HepG2 (cell line): ENCODE measurements around the gene ATP2B3. TPM values are rescaled to one million over a fixed set of nuclear protein-coding genes. Genes with fewer than 3 reads are reported as not detected.

Experiments
- ATRX ChIP-seq: sonication (generic); formaldehyde crosslinking; IDR thresholded peaks from 2 replicates; pipeline ENCODE4 v1.4.0; 2020; ENCODE audit warnings: missing genetic modification reagents, borderline replicate concordance
- EEA1 ChIP-seq: sonication (generic); formaldehyde crosslinking; IDR thresholded peaks from 2 replicates; pipeline ENCODE4 v1.5.1; 2020; ENCODE audit warnings: mild to moderate bottlenecking, missing genetic modification reagents, borderline replicate concordance
- HCFC1 ChIP-seq: fragments of 150-350 bp; IDR thresholded peaks from 2 replicates; pipeline ENCODE4 v1.6.1; 2014; ENCODE audit warnings: low read depth, low read length
- HMG20A ChIP-seq: IDR thresholded peaks from 2 replicates; pipeline ENCODE4 v1.6.1; 2016; ENCODE audit warnings: borderline replicate concordance
- HNF4G ChIP-seq, 2 experiments: sonication (generic) in 1 of 2; formaldehyde crosslinking in 1 of 2; IDR thresholded peaks; 2 replicates each; pipeline versions ENCODE4 v1.4.0 to v1.6.1; 2011 to 2020; ENCODE audit warnings: borderline replicate concordance in 2 of 2, low read depth in 2 of 2, mild to moderate bottlenecking in 2 of 2, low read length in 1 of 2, missing genetic modification reagents in 1 of 2, moderate library complexity in 1 of 2
- KDM3A ChIP-seq: IDR thresholded peaks from 2 replicates; pipeline ENCODE4 v1.6.1; 2018; ENCODE audit warnings: low read depth, missing compliant biosample characterization
- KLF6 ChIP-seq: IDR thresholded peaks from 2 replicates; pipeline ENCODE4 v1.8.0; 2016; ENCODE audit warnings: missing biosample characterization, missing genetic modification reagents
- PCBP2 ChIP-seq: fragments of 200-400 bp; formaldehyde crosslinking; optimal IDR thresholded peaks from 2 replicates; pipeline ENCODE3; 2018; ENCODE audit warnings: low read length, low read depth; ENCODE audit not compliant: poor library complexity, severe bottlenecking
- RBM39 ChIP-seq: fragments of 200-400 bp; formaldehyde crosslinking; IDR thresholded peaks from one replicate; pipeline ENCODE4 v1.6.1; 2018; ENCODE audit warnings: antibody characterized with exemption, mild to moderate bottlenecking, low read depth, low read length; ENCODE audit not compliant: poor library complexity, severe bottlenecking
- SMYD3 ChIP-seq: sonication (generic); formaldehyde crosslinking; IDR thresholded peaks from 2 replicates; pipeline ENCODE4 v1.8.1; 2023; ENCODE audit warnings: mild to moderate bottlenecking, missing genetic modification reagents
- TARDBP ChIP-seq: sonication (generic); formaldehyde crosslinking; IDR thresholded peaks from 2 replicates; pipeline ENCODE4 v1.8.0; 2022; ENCODE audit warnings: mild to moderate bottlenecking, missing genetic modification reagents
- TBX2 ChIP-seq: sonication (generic); formaldehyde crosslinking; IDR thresholded peaks from 2 replicates; pipeline ENCODE4 v1.5.0; 2020; ENCODE audit warnings: missing genetic modification reagents, mild to moderate bottlenecking, borderline replicate concordance
- ZBTB26 ChIP-seq: IDR thresholded peaks from 2 replicates; pipeline ENCODE4 v1.6.1; 2016; ENCODE audit warnings: missing compliant biosample characterization, missing genetic modification reagents, borderline replicate concordance
- ZNF275 ChIP-seq: sonication (generic); formaldehyde crosslinking; IDR thresholded peaks from 2 replicates; pipeline ENCODE4 v1.8.0; 2022; ENCODE audit warnings: missing genetic modification reagents, mild to moderate bottlenecking, inconsistent platforms, borderline replicate concordance
- ZNF34 ChIP-seq: sonication (generic); formaldehyde crosslinking; IDR thresholded peaks from 2 replicates; pipeline ENCODE4 v1.4.0; 2020; ENCODE audit warnings: mild to moderate bottlenecking, missing genetic modification reagents, borderline replicate concordance
- ZNF407 ChIP-seq: sonication (generic); formaldehyde crosslinking; IDR thresholded peaks from one replicate; pipeline ENCODE4 v1.5.1; 2020; ENCODE audit warnings: mild to moderate bottlenecking, missing genetic modification reagents; ENCODE audit errors: not compliant biosample characterization
- ZNF790 ChIP-seq: sonication (generic); formaldehyde crosslinking; IDR thresholded peaks from 2 replicates; pipeline ENCODE4 v1.8.0; 2022; ENCODE audit warnings: missing genetic modification reagents, mild to moderate bottlenecking, borderline replicate concordance
- polyA plus RNA-seq, 8 experiments: library from polyadenylated mRNA; depleted of rRNA in 3 of 8; stranded (reverse) in 7 of 8; unstranded in 1 of 8; fragments of >200 nt; fragmentation: Illumina TruSeq in 4 of 8; extraction: Trizol in 4 of 8; gene quantifications; 2 replicates each; pipeline versions ENCODE4 v1.2.1 to v1.2.3, GENCODE V29; 2011 to 2016; ENCODE audit warnings: low read depth in 4 of 8, missing spikeins in 1 of 8, mixed read lengths in 1 of 8; ENCODE audit not compliant: insufficient read depth in 1 of 8
- total RNA-seq, 5 experiments: library from RNA; depleted of rRNA; stranded (reverse); fragments of >200 nt; fragmentation: Illumina TruSeq; extraction: Trizol; gene quantifications; 2 replicates each; pipeline ENCODE4 v1.2.3, GENCODE V29; 2016; ENCODE audit warnings: low read depth in 1 of 5

Gene ATP2B3
- total and polyA plus RNA-seq, 2 of the 13 experiments (the other 11 are each of a cell fraction or from before 2014, with no cell fraction given), result not detected

GRCh38 chrX:153623310-153624029 is 106.0 kb downstream of the ATP2B3 start (continued):
- TF ChIP-seq ZNF275 (CRISPR knock-in tag), result 0 out of 2 replicates have a peak, but pooled peaks have one; percentile 48
- TF ChIP-seq PCBP2, result no peak
- no peak for TF ChIP-seq ATRX (CRISPR knock-in tag)
- TF ChIP-seq KDM3A, result no peak
- peak; percentile 40; the same call in 1 of the 2 replicates for TF ChIP-seq ZBTB26
- TF ChIP-seq EEA1 (CRISPR knock-in tag), result no peak
- no peak for TF ChIP-seq SMYD3 (CRISPR knock-in tag)
- TF ChIP-seq HNF4G (IDR thresholded peaks at IDR 0.05; ENCODE audit: borderline replicate concordance, low read depth, low read length), result peak; percentile 65
- 0 out of 2 replicates have a peak, but pooled peaks have one; percentile 47 for TF ChIP-seq HNF4G (CRISPR knock-in tag; IDR thresholded peaks at IDR 0.05; ENCODE audit: borderline replicate concordance, low read depth)
- peak; percentile 70; the same call in 1 of the 2 replicates for TF ChIP-seq HMG20A (CRISPR knock-in tag)
- no peak for TF ChIP-seq ZNF790 (CRISPR knock-in tag)
- 0 out of 2 replicates have a peak, but pooled peaks have one; percentile 62 for TF ChIP-seq KLF6 (CRISPR knock-in tag)
- TF ChIP-seq HCFC1, result no peak
- no peak for TF ChIP-seq RBM39
- TF ChIP-seq TARDBP (CRISPR knock-in tag), result peak; percentile 82
- TF ChIP-seq TBX2 (CRISPR knock-in tag), result peak; percentile 82
- no peak for TF ChIP-seq ZNF34 (CRISPR knock-in tag)
- no peak for TF ChIP-seq ZNF407 (CRISPR knock-in tag)
